HG03097 (cell line): ENCODE results near the gene RAB8A.
A peak's percentile ranks its signal among the peaks of the same experiment; 100 is the strongest.
"Not testable (repeated sequence)": the region's sequence is repeated elsewhere in the genome, so short reads cannot be mapped to it uniquely, and the experiment has no call there.

ENCODE experiments used
- ATAC-seq: cut with Tn5 transposase; IDR thresholded peaks from one replicate; pipeline ENCODE4 v1.9.1; 2021; ENCODE audit not compliant: unreplicated experiment, low FRiP score

The RAB8A gene

GRCh38 chr19:16167055-16167454 is 55.4 kb downstream of the RAB8A start:
- ATAC-seq: no peak

- ATAC-seq: no peak
These were observed 56.9 kb downstream of the RAB8A start for GRCh38 chr19:16168465-16169081.

- ATAC-seq: no peak
These were observed 58.4 kb downstream of the RAB8A start for GRCh38 chr19:16170134-16170533.

- ATAC-seq: peak; percentile 61
These were observed 64.3 kb downstream of the RAB8A start for GRCh38 chr19:16175954-16176353.

- not testable (repeated sequence) for ATAC-seq
These were observed 67.2 kb downstream of the RAB8A start for GRCh38 chr19:16178866-16179265.

- no peak for ATAC-seq
These were observed 68.9 kb downstream of the RAB8A start for GRCh38 chr19:16180611-16181010.
